Measurements from ENCODE around the gene SMYD3.

The SMYD3 gene

GRCh38 chr1:245773344-245773743 lies 733.7 kb downstream of the SMYD3 start:
- Histone ChIP-seq H3K4me1 (ENCODE audit: control insufficient read depth in 1 of 2, insufficient read depth in 2 of 2, low read length in 2 of 2) (peaks cover 0 to 8% of the 10 kb centered on the region in 2 donors), H3K4me3 (ENCODE audit: low read depth in 1 of 2, low read length in 2 of 2) (no peak overlapping the region), H3K9me3 (ENCODE audit: control insufficient read depth in 1 of 2, low read length in 2 of 2) (no peaks in the 10 kb centered on the region), H3K36me3 (ENCODE audit: control insufficient read depth in 1 of 2, insufficient read depth in 2 of 2, low read length in 2 of 2) (no peaks in the 10 kb centered on the region), H3K27me3 (ENCODE audit: low read depth, low read length) (no peaks in the 10 kb centered on the region), H3K27ac (ENCODE audit: low read length) (no peak overlapping the region)

GRCh38 chr1:245772739-245773138 lies 734.3 kb downstream of the SMYD3 start:
- H3K4me1 ChIP-seq (ENCODE audit: control insufficient read depth in 1 of 2, insufficient read depth in 2 of 2, low read length in 2 of 2), result peaks cover 0 to 8% of the 10 kb centered on the region in 2 donors
- H3K36me3 ChIP-seq (ENCODE audit: control insufficient read depth in 1 of 2, insufficient read depth in 2 of 2, low read length in 2 of 2), result no peaks in the 10 kb centered on the region
- H3K27me3 ChIP-seq (ENCODE audit: low read depth, low read length), result no peaks in the 10 kb centered on the region
- H3K27ac ChIP-seq (ENCODE audit: low read length), result no peak overlapping the region
- no peaks in the 10 kb centered on the region for H3K9me3 ChIP-seq (ENCODE audit: control insufficient read depth in 1 of 2, low read length in 2 of 2)
- H3K4me3 ChIP-seq (ENCODE audit: low read depth in 1 of 2, low read length in 2 of 2), result no peak overlapping the region

- Histone ChIP-seq H3K27me3 (ENCODE audit: low read depth, low read length) (no peaks in the 10 kb centered on the region), H3K36me3 (ENCODE audit: control insufficient read depth in 1 of 2, insufficient read depth in 2 of 2, low read length in 2 of 2) (no peaks in the 10 kb centered on the region), H3K4me3 (ENCODE audit: low read depth in 1 of 2, low read length in 2 of 2) (no peak overlapping the region), H3K4me1 (ENCODE audit: control insufficient read depth in 1 of 2, insufficient read depth in 2 of 2, low read length in 2 of 2) (peaks cover 0 to 8% of the 10 kb centered on the region in 2 donors), H3K9me3 (ENCODE audit: control insufficient read depth in 1 of 2, low read length in 2 of 2) (no peaks in the 10 kb centered on the region), H3K27ac (ENCODE audit: low read length) (no peak overlapping the region)
These were observed 734.8 kb downstream of the SMYD3 start for GRCh38 chr1:245772325-245772724.

- H3K36me3 ChIP-seq (ENCODE audit: control insufficient read depth in 1 of 2, insufficient read depth in 2 of 2, low read length in 2 of 2), result no peaks in the 10 kb centered on the region
These were observed 735.4 kb downstream of the SMYD3 start for GRCh38 chr1:245771511-245772281.

GRCh38 chr1:245770156-245770555 lies 736.9 kb downstream of the SMYD3 start:
- H3K4me1 ChIP-seq (ENCODE audit: control insufficient read depth in 1 of 2, insufficient read depth in 2 of 2, low read length in 2 of 2), result peaks cover 0 to 8% of the 10 kb centered on the region in 2 donors
- H3K9me3 ChIP-seq (ENCODE audit: control insufficient read depth in 1 of 2, low read length in 2 of 2), result no peaks in the 10 kb centered on the region
- no peak overlapping the region for H3K27ac ChIP-seq (ENCODE audit: low read length)
- H3K4me3 ChIP-seq (ENCODE audit: low read depth in 1 of 2, low read length in 2 of 2), result no peak overlapping the region
- H3K36me3 ChIP-seq (ENCODE audit: control insufficient read depth in 1 of 2, insufficient read depth in 2 of 2, low read length in 2 of 2), result no peaks in the 10 kb centered on the region
- no peaks in the 10 kb centered on the region for H3K27me3 ChIP-seq (ENCODE audit: low read depth, low read length)

More at GRCh38 chr1:245771511-245772281, 735.4 kb downstream of the SMYD3 start:
- Histone ChIP-seq H3K27me3 (ENCODE audit: low read depth, low read length) (no peaks in the 10 kb centered on the region), H3K4me1 (ENCODE audit: control insufficient read depth in 1 of 2, insufficient read depth in 2 of 2, low read length in 2 of 2) (peaks cover 0 to 8% of the 10 kb centered on the region in 2 donors), H3K4me3 (ENCODE audit: low read depth in 1 of 2, low read length in 2 of 2) (no peak overlapping the region), H3K27ac (ENCODE audit: low read length) (no peak overlapping the region), H3K9me3 (ENCODE audit: control insufficient read depth in 1 of 2, low read length in 2 of 2) (no peaks in the 10 kb centered on the region)

- Histone ChIP-seq H3K36me3 (ENCODE audit: control insufficient read depth in 1 of 2, insufficient read depth in 2 of 2, low read length in 2 of 2) (no peaks in the 10 kb centered on the region), H3K27me3 (ENCODE audit: low read depth, low read length) (no peaks in the 10 kb centered on the region), H3K27ac (ENCODE audit: low read length) (no peak overlapping the region), H3K4me1 (ENCODE audit: control insufficient read depth in 1 of 2, insufficient read depth in 2 of 2, low read length in 2 of 2) (peaks cover 0 to 8% of the 10 kb centered on the region in 2 donors), H3K9me3 (ENCODE audit: control insufficient read depth in 1 of 2, low read length in 2 of 2) (no peaks in the 10 kb centered on the region), H3K4me3 (ENCODE audit: low read depth in 1 of 2, low read length in 2 of 2) (no peak overlapping the region)
These were observed 738.5 kb downstream of the SMYD3 start for GRCh38 chr1:245768596-245768995.

GRCh38 chr1:245765230-245766000 lies 741.7 kb downstream of the SMYD3 start:
- H3K36me3 ChIP-seq (ENCODE audit: control insufficient read depth in 1 of 2, insufficient read depth in 2 of 2, low read length in 2 of 2), result no peaks in the 10 kb centered on the region

GRCh38 chr1:245763873-245764331 lies 743.2 kb downstream of the SMYD3 start:
- Histone ChIP-seq H3K27ac (ENCODE audit: low read length) (no peak overlapping the region), H3K27me3 (ENCODE audit: low read depth, low read length) (no peaks in the 10 kb centered on the region), H3K9me3 (ENCODE audit: control insufficient read depth in 1 of 2, low read length in 2 of 2) (no peaks in the 10 kb centered on the region), H3K36me3 (ENCODE audit: control insufficient read depth in 1 of 2, insufficient read depth in 2 of 2, low read length in 2 of 2) (no peaks in the 10 kb centered on the region), H3K4me3 (ENCODE audit: low read depth in 1 of 2, low read length in 2 of 2) (no peak overlapping the region), H3K4me1 (ENCODE audit: control insufficient read depth in 1 of 2, insufficient read depth in 2 of 2, low read length in 2 of 2) (no peaks in the 10 kb centered on the region)

More at GRCh38 chr1:245765230-245766000, 741.7 kb downstream of the SMYD3 start:
- Histone ChIP-seq H3K4me3 (ENCODE audit: low read depth in 1 of 2, low read length in 2 of 2) (no peak overlapping the region), H3K27ac (ENCODE audit: low read length) (no peak overlapping the region), H3K4me1 (ENCODE audit: control insufficient read depth in 1 of 2, insufficient read depth in 2 of 2, low read length in 2 of 2) (no peaks in the 10 kb centered on the region), H3K9me3 (ENCODE audit: control insufficient read depth in 1 of 2, low read length in 2 of 2) (no peaks in the 10 kb centered on the region), H3K27me3 (ENCODE audit: low read depth, low read length) (no peaks in the 10 kb centered on the region)

GRCh38 chr1:245762396-245762910 lies 744.6 kb downstream of the SMYD3 start:
- H3K4me3 ChIP-seq (ENCODE audit: low read depth in 1 of 2, low read length in 2 of 2), result no peak overlapping the region
- no peaks in the 10 kb centered on the region for H3K4me1 ChIP-seq (ENCODE audit: control insufficient read depth in 1 of 2, insufficient read depth in 2 of 2, low read length in 2 of 2)
- no peaks in the 10 kb centered on the region for H3K36me3 ChIP-seq (ENCODE audit: control insufficient read depth in 1 of 2, insufficient read depth in 2 of 2, low read length in 2 of 2)
- H3K27ac ChIP-seq (ENCODE audit: low read length), result no peak overlapping the region
- no peaks in the 10 kb centered on the region for H3K27me3 ChIP-seq (ENCODE audit: low read depth, low read length)
- no peaks in the 10 kb centered on the region for H3K9me3 ChIP-seq (ENCODE audit: control insufficient read depth in 1 of 2, low read length in 2 of 2)

- Histone ChIP-seq H3K36me3 (ENCODE audit: control insufficient read depth in 1 of 2, insufficient read depth in 2 of 2, low read length in 2 of 2) (no peaks in the 10 kb centered on the region), H3K4me1 (ENCODE audit: control insufficient read depth in 1 of 2, insufficient read depth in 2 of 2, low read length in 2 of 2) (no peaks in the 10 kb centered on the region), H3K27ac (ENCODE audit: low read length) (no peak overlapping the region), H3K27me3 (ENCODE audit: low read depth, low read length) (no peaks in the 10 kb centered on the region), H3K4me3 (ENCODE audit: low read depth in 1 of 2, low read length in 2 of 2) (no peak overlapping the region), H3K9me3 (ENCODE audit: control insufficient read depth in 1 of 2, low read length in 2 of 2) (peaks cover 0 to 9% of the 10 kb centered on the region in 2 donors)
These were observed 746.8 kb downstream of the SMYD3 start for GRCh38 chr1:245760301-245760700.

GRCh38 chr1:245754463-245754961 lies 752.6 kb downstream of the SMYD3 start:
- Histone ChIP-seq H3K4me1 (ENCODE audit: control insufficient read depth in 1 of 2, insufficient read depth in 2 of 2, low read length in 2 of 2) (no peaks in the 10 kb centered on the region), H3K36me3 (ENCODE audit: control insufficient read depth in 1 of 2, insufficient read depth in 2 of 2, low read length in 2 of 2) (peaks cover 0 to 2% of the 10 kb centered on the region in 2 donors)

More at GRCh38 chr1:245754463-245754961, 752.6 kb downstream of the SMYD3 start:
- no peaks in the 10 kb centered on the region for H3K27me3 ChIP-seq (ENCODE audit: low read depth, low read length)
- no peak overlapping the region for H3K4me3 ChIP-seq (ENCODE audit: low read depth in 1 of 2, low read length in 2 of 2)
- H3K27ac ChIP-seq (ENCODE audit: low read length), result no peak overlapping the region
- H3K9me3 ChIP-seq (ENCODE audit: control insufficient read depth in 1 of 2, low read length in 2 of 2), result peaks cover 0 to 18% of the 10 kb centered on the region in 2 donors

Data from muscle layer of duodenum (tissue), 2 donors.